Measurements from ENCODE around the gene RPP14. TPM values are rescaled to one million over a fixed set of nuclear protein-coding genes. Genes with fewer than 3 reads are reported as not detected.

Gene RPP14
- total RNA-seq, 4 donors from 2014 or later: 8.1 to 15.5 (median 11.1) TPM

GRCh38 chr3:58355179-58355578 lies 49.1 kb downstream of the RPP14 start:
- no peak overlapping the region for H3K27ac ChIP-seq
- H3K4me1 ChIP-seq: peaks cover 12 to 56% (median 18%) of the 10 kb centered on the region in 3 donors
- no peaks in the 10 kb centered on the region for H3K36me3 ChIP-seq
- no peak for DNase-seq
- no peak overlapping the region for H3K4me3 ChIP-seq
- intact Hi-C loops (cut with DNase I): no loop called here
- H3K27me3 ChIP-seq: no peaks in the 10 kb centered on the region
- TF ChIP-seq CTCF (IDR thresholded peaks at IDR 0.05) (no peak), POLR2A (IDR thresholded peaks at IDR 0.05) (no peak)
- H3K9me3 ChIP-seq: no peaks in the 10 kb centered on the region
- 84 to 88% methylated on average over 8 of the region's 8 CpGs for WGBS, 2 donors

GRCh38 chr3:58356054-58356453 lies 50.0 kb downstream of the RPP14 start:
- intact Hi-C loops (cut with DNase I): no loop called here
- Histone ChIP-seq H3K27ac (no peak overlapping the region), H3K4me1 (peaks cover 5 to 48% (median 11%) of the 10 kb centered on the region in 3 donors), H3K27me3 (no peaks in the 10 kb centered on the region), H3K36me3 (no peaks in the 10 kb centered on the region), H3K9me3 (no peaks in the 10 kb centered on the region), H3K4me3 (no peak overlapping the region)
- TF ChIP-seq POLR2A (IDR thresholded peaks at IDR 0.05): no peak
- 14 to 30% methylated on average over 3 to 4 of the region's 4 CpGs for WGBS, 2 donors
- DNase-seq: no peak

GRCh38 chr3:58357402-58357801 lies 51.4 kb downstream of the RPP14 start:
- DNase-seq: no peak
- TF ChIP-seq CTCF (IDR thresholded peaks at IDR 0.05): no peak
- no peak for TF ChIP-seq POLR2A (IDR thresholded peaks at IDR 0.05)
- H3K27ac ChIP-seq: no peak overlapping the region
- H3K9me3 ChIP-seq: no peaks in the 10 kb centered on the region
- no peaks in the 10 kb centered on the region for H3K36me3 ChIP-seq
- H3K4me3 ChIP-seq: no peak overlapping the region
- H3K27me3 ChIP-seq: no peaks in the 10 kb centered on the region
- intact Hi-C loops (cut with DNase I): no loop called here
- H3K4me1 ChIP-seq: peaks cover 5 to 42% (median 11%) of the 10 kb centered on the region in 3 donors
- WGBS, 2 donors: 77 to 95% methylated on average over 3 of the region's 3 CpGs

GRCh38 chr3:58358092-58358491 lies 52.0 kb downstream of the RPP14 start:
- Histone ChIP-seq H3K27ac (no peak overlapping the region), H3K36me3 (no peaks in the 10 kb centered on the region), H3K4me1 (peaks cover 5 to 42% (median 11%) of the 10 kb centered on the region in 3 donors), H3K9me3 (no peaks in the 10 kb centered on the region), H3K4me3 (no peak overlapping the region), H3K27me3 (no peaks in the 10 kb centered on the region)
- no peak for DNase-seq
- intact Hi-C loops (cut with DNase I): no loop called here
- 84 to 85% methylated on average over 3 of the region's 3 CpGs for WGBS, 2 donors
- TF ChIP-seq CTCF (IDR thresholded peaks at IDR 0.05) (no peak), POLR2A (IDR thresholded peaks at IDR 0.05) (no peak)

- DNase-seq: no peak
- no peak overlapping the region for H3K4me3 ChIP-seq
- 77 to 90% methylated on average over 4 of the region's 4 CpGs for WGBS, 2 donors
- intact Hi-C loops (cut with DNase I): no loop called here
- H3K4me1 ChIP-seq: peaks cover 5 to 39% (median 11%) of the 10 kb centered on the region in 3 donors
- TF ChIP-seq POLR2A (IDR thresholded peaks at IDR 0.05) (no peak), CTCF (IDR thresholded peaks at IDR 0.05) (no peak)
- no peaks in the 10 kb centered on the region for H3K9me3 ChIP-seq
- no peaks in the 10 kb centered on the region for H3K27me3 ChIP-seq
- no peak overlapping the region for H3K27ac ChIP-seq
- H3K36me3 ChIP-seq: no peaks in the 10 kb centered on the region
Measured at GRCh38 chr3:58358808-58359207, 52.8 kb downstream of the RPP14 start.

GRCh38 chr3:58359621-58360020 lies 53.6 kb downstream of the RPP14 start:
- H3K4me3 ChIP-seq: no peak overlapping the region
- no peak overlapping the region for H3K27ac ChIP-seq
- no peaks in the 10 kb centered on the region for H3K27me3 ChIP-seq
- WGBS, 2 donors: 63 to 70% methylated on average over 3 to 4 of the region's 4 CpGs
- peaks cover 5 to 36% (median 11%) of the 10 kb centered on the region in 3 donors for H3K4me1 ChIP-seq
- no peaks in the 10 kb centered on the region for H3K36me3 ChIP-seq
- no peak for DNase-seq
- no peak for TF ChIP-seq POLR2A (IDR thresholded peaks at IDR 0.05)
- no peak for TF ChIP-seq CTCF (IDR thresholded peaks at IDR 0.05)
- intact Hi-C loops (cut with DNase I): no loop called here
- H3K9me3 ChIP-seq: no peaks in the 10 kb centered on the region

All from esophagus squamous epithelium (tissue), 5 donors.